PC-3 (cell line): ENCODE results near the gene VWA3B.

ENCODE experiments used
- CTCF ChIP-seq: fragments of 300-600 bp; sonication (generic); conservative IDR thresholded peaks from 2 replicates; pipeline ENCODE4 v1.5.1; 2017; ENCODE audit warnings: antibody characterized with exemption, low read depth, mild to moderate bottlenecking, low read length
- EZH2 ChIP-seq: fragments of 300-600 bp; sonication (generic); IDR thresholded peaks from one replicate; pipeline ENCODE4 v1.6.1; 2017; ENCODE audit warnings: antibody characterized with exemption, mild to moderate bottlenecking, low read length; ENCODE audit not compliant: unreplicated experiment
- EZH2phosphoT487 ChIP-seq: fragments of 300-600 bp; sonication (generic); IDR thresholded peaks from 2 replicates; pipeline ENCODE4 v1.6.1; 2018; ENCODE audit warnings: mild to moderate bottlenecking, antibody characterized with exemption, low read length, borderline replicate concordance

GRCh38 chr2:98293030-98293429, 206.1 kb downstream of the VWA3B start:
- TF ChIP-seq CTCF, result no peak
- TF ChIP-seq EZH2, result no peak
- no peak for TF ChIP-seq EZH2phosphoT487
